ENCODE data around the gene APH1B.

Gene APH1B

GRCh38 chr15:63349621-63350020 lies 72.2 kb downstream of the APH1B start:
- no peak overlapping the region for H3K4me3 ChIP-seq (replicated peaks; ENCODE audit: low read depth, low read length)
- no peak for TF ChIP-seq CTCF (IDR thresholded peaks at IDR 0.05; ENCODE audit: insufficient read depth, low read length, poor library complexity, severe bottlenecking)

GRCh38 chr15:63350178-63350621 lies 72.8 kb downstream of the APH1B start:
- Histone ChIP-seq H3K4me3 (replicated peaks; ENCODE audit: low read depth, low read length) (no peak overlapping the region), H3K36me3 (ENCODE audit: control insufficient read depth, insufficient read depth, low read length) (no peaks in the 10 kb centered on the region), H3K27me3 (replicated peaks; ENCODE audit: control insufficient read depth, insufficient read depth, low read length) (no peaks in the 10 kb centered on the region; the same call in none of the 2 replicates)
- no peak for DNase-seq (ENCODE audit: extremely low read depth, insufficient read length)
- no peak for TF ChIP-seq CTCF (IDR thresholded peaks at IDR 0.05; ENCODE audit: insufficient read depth, low read length, poor library complexity, severe bottlenecking)

More at GRCh38 chr15:63349621-63350020, 72.2 kb downstream of the APH1B start:
- no peaks in the 10 kb centered on the region for H3K36me3 ChIP-seq (ENCODE audit: control insufficient read depth, insufficient read depth, low read length)
- peaks cover 1% of the 10 kb centered on the region for H3K27me3 ChIP-seq (replicated peaks; ENCODE audit: control insufficient read depth, insufficient read depth, low read length)
- DNase-seq (ENCODE audit: extremely low read depth, insufficient read length): no peak

- no peak for TF ChIP-seq CTCF (IDR thresholded peaks at IDR 0.05; ENCODE audit: insufficient read depth, low read length, poor library complexity, severe bottlenecking)
- Histone ChIP-seq H3K4me3 (replicated peaks; ENCODE audit: low read depth, low read length) (no peak overlapping the region), H3K27me3 (replicated peaks; ENCODE audit: control insufficient read depth, insufficient read depth, low read length) (no peaks in the 10 kb centered on the region; the same call in none of the 2 replicates), H3K36me3 (ENCODE audit: control insufficient read depth, insufficient read depth, low read length) (no peaks in the 10 kb centered on the region)
- no peak for DNase-seq (ENCODE audit: extremely low read depth, insufficient read length)
Measured at GRCh38 chr15:63351170-63351569, 73.8 kb downstream of the APH1B start.

- TF ChIP-seq CTCF (IDR thresholded peaks at IDR 0.05; ENCODE audit: insufficient read depth, low read length, poor library complexity, severe bottlenecking): no peak
- no peak for DNase-seq (ENCODE audit: extremely low read depth, insufficient read length)
- H3K27me3 ChIP-seq (replicated peaks; ENCODE audit: control insufficient read depth, insufficient read depth, low read length): no peaks in the 10 kb centered on the region; the same call in none of the 2 replicates
- no peak overlapping the region for H3K4me3 ChIP-seq (replicated peaks; ENCODE audit: low read depth, low read length)
- no peaks in the 10 kb centered on the region for H3K36me3 ChIP-seq (ENCODE audit: control insufficient read depth, insufficient read depth, low read length)
Measured at GRCh38 chr15:63352808-63353207, 75.4 kb downstream of the APH1B start.

GRCh38 chr15:63353261-63353660 lies 75.9 kb downstream of the APH1B start:
- TF ChIP-seq CTCF (IDR thresholded peaks at IDR 0.05; ENCODE audit: insufficient read depth, low read length, poor library complexity, severe bottlenecking): no peak
- H3K36me3 ChIP-seq (ENCODE audit: control insufficient read depth, insufficient read depth, low read length): no peaks in the 10 kb centered on the region
- no peak overlapping the region for H3K4me3 ChIP-seq (replicated peaks; ENCODE audit: low read depth, low read length)
- no peaks in the 10 kb centered on the region; the same call in none of the 2 replicates for H3K27me3 ChIP-seq (replicated peaks; ENCODE audit: control insufficient read depth, insufficient read depth, low read length)
- DNase-seq (ENCODE audit: extremely low read depth, insufficient read length): no peak

GRCh38 chr15:63353887-63354286 lies 76.5 kb downstream of the APH1B start:
- TF ChIP-seq CTCF (IDR thresholded peaks at IDR 0.05; ENCODE audit: insufficient read depth, low read length, poor library complexity, severe bottlenecking): no peak
- no peaks in the 10 kb centered on the region for H3K36me3 ChIP-seq (ENCODE audit: control insufficient read depth, insufficient read depth, low read length)
- no peaks in the 10 kb centered on the region; the same call in none of the 2 replicates for H3K27me3 ChIP-seq (replicated peaks; ENCODE audit: control insufficient read depth, insufficient read depth, low read length)
- DNase-seq (ENCODE audit: extremely low read depth, insufficient read length): no peak
- no peak overlapping the region for H3K4me3 ChIP-seq (replicated peaks; ENCODE audit: low read depth, low read length)

Measured in GM06990 (cell line).